NCI-H1436 treated with DMSO at 0.1 percent for 48 hours (cell line): ENCODE measurements around the gene TCHP.

ENCODE experiments used
- DNase-seq: peaks from one replicate; lab custom pipeline; 2025; lab: John Stamatoyannopoulos, UW

The TCHP gene

GRCh38 chr12:109934026-109934425, 34.0 kb downstream of the TCHP start:
- DNase-seq: no peak

DNA sequence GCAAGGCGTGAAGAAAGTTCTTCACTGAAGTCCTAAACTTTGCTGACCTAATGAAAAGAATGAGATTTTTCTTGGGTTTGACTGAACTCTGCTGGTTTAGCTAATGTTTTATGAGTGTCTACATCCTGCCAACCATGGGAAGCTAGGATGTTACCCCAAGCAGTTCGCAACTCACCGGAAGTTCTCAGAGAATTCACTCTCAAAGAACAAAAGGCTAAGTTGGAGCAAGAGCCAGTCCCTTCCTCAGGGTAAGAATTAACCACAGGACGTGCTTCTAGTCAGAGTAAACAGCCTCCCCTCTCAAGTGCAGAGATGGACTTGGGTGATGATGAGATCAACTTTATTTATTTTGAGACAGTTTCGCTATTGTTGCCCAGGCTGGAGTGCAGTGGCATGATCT, 37.3 kb downstream of the TCHP start:
- no peak for DNase-seq

DNA sequence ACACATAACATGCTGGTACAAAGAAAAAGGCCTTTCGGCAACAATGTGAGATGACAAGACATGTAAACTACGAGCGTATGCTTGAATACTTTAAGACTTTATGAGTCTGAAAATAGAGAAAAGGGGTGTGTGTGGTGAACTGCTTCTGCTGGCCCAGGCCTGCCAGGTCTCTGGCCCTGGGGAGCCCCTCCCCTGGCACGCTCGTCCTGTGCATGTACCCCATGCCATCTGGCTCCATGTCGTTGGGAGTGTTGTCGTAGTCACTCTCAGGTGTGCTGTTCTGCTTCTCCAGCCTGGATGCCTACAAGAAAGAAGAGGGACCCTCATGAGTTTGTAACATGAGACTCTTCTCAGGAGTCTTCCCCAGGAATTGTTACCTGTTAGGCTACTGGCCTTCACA, 38.9 kb downstream of the TCHP start:
- DNase-seq: no peak

- DNase-seq: no peak
Observed at GRCh38 chr12:109939504-109939903, 39.4 kb downstream of the TCHP start.

- no peak for DNase-seq
Observed at GRCh38 chr12:109940339-109940923, 40.4 kb downstream of the TCHP start.

DNA sequence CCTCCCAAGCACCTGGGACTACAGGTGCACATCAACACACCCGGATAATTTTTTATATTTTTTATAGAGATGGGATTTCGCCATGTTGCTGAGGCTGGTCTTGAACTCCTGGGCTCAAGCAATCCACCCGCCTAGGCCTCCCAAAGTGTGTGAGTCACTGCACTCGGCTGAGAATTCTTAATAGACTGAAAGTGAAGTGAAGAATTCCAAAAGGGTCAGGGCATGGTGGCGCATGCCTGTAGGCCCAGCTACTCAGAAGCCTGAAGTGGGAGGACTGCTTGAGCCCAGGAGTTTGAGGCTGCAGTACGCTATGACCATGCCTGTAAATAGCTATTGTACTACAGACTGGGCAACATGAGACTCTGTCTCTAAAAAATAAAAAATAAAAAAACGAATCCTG, 43.7 kb downstream of the TCHP start:
- DNase-seq: no peak

DNA sequence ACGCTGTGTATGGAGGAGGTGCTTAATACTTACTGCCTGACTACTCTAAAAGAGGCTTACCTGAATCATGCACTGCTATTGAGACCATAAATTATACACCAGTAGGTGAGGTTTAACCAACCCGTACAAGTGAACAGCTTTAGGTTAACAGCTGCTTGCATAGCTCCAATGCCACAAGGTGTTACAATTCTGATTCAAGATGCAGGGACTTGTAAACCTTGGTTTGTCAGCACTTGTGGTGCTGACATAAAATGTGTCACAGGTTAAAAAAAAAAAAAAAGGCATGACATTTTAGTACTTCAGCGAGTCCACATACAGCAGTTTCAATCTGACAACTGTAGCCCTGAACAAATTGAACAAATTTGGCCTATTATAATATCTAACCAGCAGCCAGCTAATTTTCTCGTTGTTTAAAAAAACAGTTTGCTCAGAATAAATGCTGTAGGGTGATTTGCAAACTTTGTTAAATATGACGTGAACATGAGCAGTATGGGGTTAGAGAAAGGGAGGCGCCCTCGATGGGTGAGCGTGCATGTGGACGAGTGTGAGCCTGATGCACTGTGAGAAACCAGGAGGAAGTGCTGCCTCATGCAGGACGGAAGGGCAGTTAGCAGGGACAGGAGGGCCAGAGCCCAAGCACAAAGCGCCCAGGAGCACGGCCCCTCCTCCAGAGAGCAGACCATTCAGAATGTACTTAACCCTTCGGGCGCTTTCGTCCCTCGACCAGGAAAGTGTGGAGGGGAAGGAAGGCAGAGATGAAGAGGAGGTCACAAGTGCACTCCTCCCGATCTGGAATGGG, 44.7 kb downstream of the TCHP start:
- DNase-seq: no peak

DNA sequence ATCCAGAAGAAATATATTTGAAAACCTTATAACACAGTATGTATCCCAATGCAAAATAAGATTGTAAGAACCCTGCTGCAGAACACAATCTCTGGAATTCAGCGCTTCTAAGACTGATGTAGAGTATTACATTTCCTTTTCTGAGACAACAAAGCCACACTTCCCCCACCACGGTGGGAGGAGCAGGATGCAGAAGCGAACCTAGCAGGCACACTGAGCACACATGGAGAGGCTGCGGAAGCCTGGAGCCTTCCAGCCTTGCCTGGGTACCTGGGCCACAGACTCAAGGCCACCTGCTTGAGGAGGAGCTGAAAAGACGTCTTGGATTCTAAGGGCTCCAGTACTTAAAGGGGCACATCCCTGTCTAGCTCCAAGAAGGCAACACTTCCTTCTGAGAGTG, 46.4 kb downstream of the TCHP start:
- no peak for DNase-seq

DNA sequence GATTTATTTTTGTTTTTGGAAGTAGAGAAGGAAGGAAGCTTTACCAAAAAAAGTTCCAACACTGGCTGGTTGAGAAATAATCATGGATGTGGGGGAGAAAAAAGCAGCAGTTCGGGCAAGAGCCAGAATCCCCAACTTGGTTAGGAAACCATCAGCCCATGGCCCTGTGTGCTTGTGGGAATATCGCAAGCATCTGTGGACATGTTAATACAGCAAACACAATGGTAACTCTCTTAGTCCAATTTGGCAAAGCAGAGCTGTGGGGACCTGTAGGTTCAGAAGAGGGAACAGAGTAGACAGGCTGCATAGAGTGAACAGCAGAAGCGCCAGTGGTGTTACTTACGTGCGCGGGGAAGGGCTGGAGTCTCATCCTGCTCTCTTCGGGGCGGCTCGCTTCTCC, 46.8 kb downstream of the TCHP start:
- no peak for DNase-seq

DNA sequence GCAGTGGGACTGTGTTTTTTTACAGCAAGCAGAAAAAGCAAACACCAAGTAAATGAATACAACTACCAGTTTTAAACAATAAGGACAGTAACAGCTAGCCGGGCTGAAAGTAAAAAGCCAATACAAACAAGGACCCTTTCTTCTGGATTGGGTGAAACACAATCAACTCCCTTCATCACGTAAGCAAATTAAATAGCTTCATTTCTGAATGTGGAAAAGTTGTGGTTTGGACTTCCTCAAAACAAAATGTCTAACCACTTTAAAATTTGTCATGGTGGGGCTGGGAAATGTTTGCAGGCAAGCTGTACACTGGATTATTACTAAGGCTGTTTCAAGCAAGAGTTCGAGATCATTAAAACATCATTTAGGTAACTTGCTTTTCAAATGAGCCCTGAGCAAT, 47.4 kb downstream of the TCHP start:
- no peak for DNase-seq

- no peak for DNase-seq
Observed at GRCh38 chr12:109948368-109948767, 48.3 kb downstream of the TCHP start.

DNA sequence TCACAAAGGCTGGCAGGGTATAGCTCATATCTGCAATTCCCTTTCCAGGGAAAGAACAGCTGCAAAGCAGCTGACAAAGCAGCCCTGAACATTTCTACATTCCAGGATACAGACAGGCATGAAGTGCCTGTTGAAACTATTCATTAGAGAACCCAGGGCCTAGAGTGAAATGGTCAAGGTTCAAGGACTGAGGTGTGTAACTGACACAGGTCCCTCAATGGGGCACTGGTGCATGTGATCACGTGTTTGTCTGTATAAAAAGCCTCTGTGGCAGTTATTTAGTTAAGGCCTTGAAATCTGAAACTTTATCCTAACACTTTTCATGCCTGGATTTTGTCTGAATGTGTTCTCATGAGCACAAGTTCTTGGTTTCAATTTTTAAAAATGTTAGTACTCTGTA, 49.0 kb downstream of the TCHP start:
- no peak for DNase-seq

- DNase-seq: no peak
Observed at GRCh38 chr12:109950625-109951024, 50.6 kb downstream of the TCHP start.

GRCh38 chr12:109951136-109951535, 51.1 kb downstream of the TCHP start:
- DNase-seq: no peak

DNA sequence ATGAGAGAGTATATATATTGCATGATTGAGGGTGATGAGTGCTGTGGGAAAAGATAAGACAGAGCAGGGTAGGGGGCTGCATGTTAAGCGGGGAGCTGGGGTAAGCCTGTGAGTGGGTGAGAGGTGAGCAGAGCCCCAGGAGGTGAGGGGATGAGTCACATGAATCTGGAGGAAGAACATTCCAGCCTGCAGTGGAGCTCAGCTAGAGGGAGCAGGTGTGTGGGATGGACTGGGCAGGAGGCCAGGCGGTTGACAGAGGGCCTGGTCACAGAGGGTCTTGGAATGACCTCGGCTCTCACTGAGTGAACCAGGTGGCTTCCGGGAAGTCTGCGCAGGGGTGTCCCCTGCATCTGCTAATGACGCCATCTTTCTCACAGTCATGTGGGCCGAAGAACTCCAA, 51.7 kb downstream of the TCHP start:
- DNase-seq: no peak

GRCh38 chr12:109952160-109952858, 52.2 kb downstream of the TCHP start:
- DNase-seq: no peak

- DNase-seq: no peak
Observed at GRCh38 chr12:109952873-109953272, 52.8 kb downstream of the TCHP start.

DNA sequence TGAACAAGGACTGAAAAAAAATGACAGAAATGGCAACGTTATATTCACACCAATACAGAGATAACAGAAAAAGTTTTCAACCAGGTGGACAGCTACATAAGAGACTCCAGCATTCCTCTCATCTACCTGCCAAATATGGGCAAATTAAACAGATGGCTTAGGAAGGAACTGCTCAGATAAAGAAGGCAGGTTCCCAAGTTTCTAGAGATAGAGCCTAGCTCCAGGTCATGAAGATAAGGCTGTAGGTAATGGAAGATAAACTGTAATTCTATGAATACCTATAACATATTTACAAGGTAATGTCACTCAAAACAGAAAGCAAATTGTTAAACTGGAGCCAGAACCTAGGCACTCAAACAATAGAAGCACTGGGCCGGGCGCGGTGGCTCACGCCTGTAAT, 53.6 kb downstream of the TCHP start:
- DNase-seq: no peak

GRCh38 chr12:109958374-109958773, 58.3 kb downstream of the TCHP start:
- DNase-seq: no peak

- no peak for DNase-seq
Observed at GRCh38 chr12:109959411-109960093, 59.5 kb downstream of the TCHP start.

- no peak for DNase-seq
Observed at GRCh38 chr12:109961201-109961600, 61.1 kb downstream of the TCHP start.

DNA sequence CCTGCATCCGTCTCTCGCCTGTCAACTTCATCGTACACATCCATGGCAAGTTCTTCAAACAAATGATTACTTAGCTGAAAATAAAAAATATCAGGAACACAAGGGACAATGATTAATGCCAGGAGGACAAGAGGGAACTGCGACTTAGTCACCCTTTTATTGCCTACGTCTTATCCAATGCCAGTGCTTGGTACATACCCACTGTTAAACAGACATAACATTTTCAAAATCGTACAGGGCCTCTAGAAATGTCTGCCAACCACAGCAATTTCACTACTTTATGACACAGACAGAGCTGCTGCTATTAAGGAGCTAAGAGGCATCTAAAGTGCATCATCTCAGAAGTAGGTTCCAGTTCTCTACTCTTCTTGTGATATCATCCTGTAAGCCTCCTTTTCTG, 61.5 kb downstream of the TCHP start:
- no peak for DNase-seq

GRCh38 chr12:109962398-109962797, 62.3 kb downstream of the TCHP start:
- DNase-seq: no peak
